Left forelimb (tissue), 1 donor: ENCODE data around the gene MYADML2.
A peak's percentile ranks its signal among the peaks of the same experiment; 100 is the strongest.

Experiments
- DNase-seq: peaks from one replicate; pipeline ENCODE4 v3.0.0-alpha.2; 2018; ENCODE audit warnings: low spot score

MYADML2 gene

GRCh38 chr17:81939218-81939617, 7.8 kb downstream of the MYADML2 start:
- no peak for DNase-seq

GRCh38 chr17:81935709-81936084, 11.3 kb downstream of the MYADML2 start:
- DNase-seq = no peak

GRCh38 chr17:81934850-81935708, 12.0 kb downstream of the MYADML2 start:
- no peak for DNase-seq

- no peak for DNase-seq
Observed at GRCh38 chr17:81934098-81934757, 12.8 kb downstream of the MYADML2 start.

GRCh38 chr17:81933178-81933699, 13.8 kb downstream of the MYADML2 start:
- no peak for DNase-seq

GRCh38 chr17:81932333-81932983, 14.6 kb downstream of the MYADML2 start:
- DNase-seq = no peak

GRCh38 chr17:81931557-81932332, 15.3 kb downstream of the MYADML2 start:
- no peak for DNase-seq

- no peak for DNase-seq
Observed at GRCh38 chr17:81931189-81931556, 15.9 kb downstream of the MYADML2 start.

- DNase-seq = no peak
Observed at GRCh38 chr17:81930142-81931125, 16.6 kb downstream of the MYADML2 start.

GRCh38 chr17:81929253-81930141, 17.5 kb downstream of the MYADML2 start:
- no peak for DNase-seq

- no peak for DNase-seq
Observed at GRCh38 chr17:81928544-81929252, 18.3 kb downstream of the MYADML2 start.

- peak; percentile 98 for DNase-seq
Observed at GRCh38 chr17:81927653-81928543, 19.1 kb downstream of the MYADML2 start, which contains the start of gene MAFG. MAFG (minus strand) TSS chr17:81927735; CDS start chr17:81923185, 4,550 bp downstream.

- no peak for DNase-seq
Observed at GRCh38 chr17:81927152-81927652, 19.8 kb downstream of the MYADML2 start.

- no peak for DNase-seq
Observed at GRCh38 chr17:81926451-81927151, 20.4 kb downstream of the MYADML2 start.

GRCh38 chr17:81925860-81926450, 21.1 kb downstream of the MYADML2 start:
- no peak for DNase-seq
